ENCODE data around the gene TBC1D14. TPM values are rescaled to one million over a fixed set of nuclear protein-coding genes. Genes with fewer than 3 reads are reported as not detected.

Gene TBC1D14
- total and polyA plus RNA-seq, 11 donors: 9.8 to 51.0 (median 34.3) TPM

DNA sequence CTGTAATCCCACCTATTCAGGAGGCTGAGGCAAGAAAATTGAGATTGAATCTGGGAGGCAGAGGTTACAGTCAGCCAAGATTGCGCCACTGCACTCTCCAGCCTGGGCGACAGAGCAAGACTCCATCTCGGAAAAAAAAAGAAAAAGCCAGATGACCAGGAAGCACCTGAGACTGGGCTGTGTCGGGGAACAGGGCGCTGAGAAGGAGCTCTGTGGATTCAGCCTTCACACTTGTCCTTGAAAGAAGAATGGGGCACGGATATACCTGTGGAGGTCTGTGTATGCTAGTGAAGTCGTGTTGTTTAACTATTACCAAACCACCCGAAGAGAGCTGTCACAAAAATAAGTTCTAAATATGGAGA is 94.2 kb downstream of the TBC1D14 start:
- no peaks in the 10 kb centered on the region for H3K4me1 ChIP-seq
- no peaks in the 10 kb centered on the region for H3K9me3 ChIP-seq
- 82 to 91% (median 88%) methylated on average over 8 of the region's 8 CpGs for WGBS, 4 donors
- intact Hi-C loops (cut with DNase I): no loop called here
- H3K27me3 ChIP-seq: no peaks in the 10 kb centered on the region
- no peak overlapping the region for H3K27ac ChIP-seq
- TF ChIP-seq POLR2A (IDR thresholded peaks at IDR 0.05): no peak
- TF ChIP-seq, protein P1, sequence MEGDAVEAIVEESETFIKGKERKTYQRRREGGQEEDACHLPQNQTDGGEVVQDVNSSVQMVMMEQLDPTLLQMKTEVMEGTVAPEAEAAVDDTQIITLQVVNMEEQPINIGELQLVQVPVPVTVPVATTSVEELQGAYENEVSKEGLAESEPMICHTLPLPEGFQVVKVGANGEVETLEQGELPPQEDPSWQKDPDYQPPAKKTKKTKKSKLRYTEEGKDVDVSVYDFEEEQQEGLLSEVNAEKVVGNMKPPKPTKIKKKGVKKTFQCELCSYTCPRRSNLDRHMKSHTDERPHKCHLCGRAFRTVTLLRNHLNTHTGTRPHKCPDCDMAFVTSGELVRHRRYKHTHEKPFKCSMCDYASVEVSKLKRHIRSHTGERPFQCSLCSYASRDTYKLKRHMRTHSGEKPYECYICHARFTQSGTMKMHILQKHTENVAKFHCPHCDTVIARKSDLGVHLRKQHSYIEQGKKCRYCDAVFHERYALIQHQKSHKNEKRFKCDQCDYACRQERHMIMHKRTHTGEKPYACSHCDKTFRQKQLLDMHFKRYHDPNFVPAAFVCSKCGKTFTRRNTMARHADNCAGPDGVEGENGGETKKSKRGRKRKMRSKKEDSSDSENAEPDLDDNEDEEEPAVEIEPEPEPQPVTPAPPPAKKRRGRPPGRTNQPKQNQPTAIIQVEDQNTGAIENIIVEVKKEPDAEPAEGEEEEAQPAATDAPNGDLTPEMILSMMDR (IDR thresholded peaks at IDR 0.05): no peak
- H3K36me3 ChIP-seq: peaks cover 4 to 100% (median 96%) of the 10 kb centered on the region in 9 donors
- no peak for DNase-seq
- no peak overlapping the region for H3K4me3 ChIP-seq
- ATAC-seq: no peak

DNA sequence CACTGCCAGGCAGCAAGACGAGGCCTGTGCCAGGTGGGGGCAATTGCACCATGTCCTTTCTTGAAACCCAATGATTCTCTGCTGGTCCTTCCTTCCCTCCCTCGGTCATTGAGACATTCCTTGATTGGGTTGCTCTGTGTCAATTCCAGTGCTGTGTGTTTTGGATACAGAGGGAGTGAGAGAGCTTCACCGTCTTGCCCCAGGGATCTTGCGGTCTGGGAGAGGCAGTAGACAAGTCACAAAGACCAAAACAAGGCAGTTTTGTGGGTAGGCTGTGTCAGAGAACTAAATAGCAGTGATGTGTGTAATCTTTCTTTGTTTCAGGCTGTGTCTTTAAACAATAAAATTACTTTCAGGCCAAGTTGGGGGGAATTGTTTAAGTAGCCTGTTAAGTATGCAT is 94.7 kb downstream of the TBC1D14 start:
- Histone ChIP-seq H3K27ac (no peak overlapping the region), H3K4me3 (no peak overlapping the region), H3K4me1 (peaks cover 0 to 3% (median under 1%) of the 10 kb centered on the region in 12 donors), H3K27me3 (no peaks in the 10 kb centered on the region), H3K36me3 (peaks cover 4 to 100% (median 93%) of the 10 kb centered on the region in 9 donors), H3K9me3 (no peaks in the 10 kb centered on the region)
- TF ChIP-seq, protein P1 (IDR thresholded peaks at IDR 0.05): no peak
- no peak for TF ChIP-seq POLR2A (IDR thresholded peaks at IDR 0.05)
- WGBS, 4 donors: 81 to 95% (median 93%) methylated on average over 4 of the region's 4 CpGs
- intact Hi-C loops (cut with DNase I): no loop called here
- DNase-seq (no peak), ATAC-seq (no peak)

DNA sequence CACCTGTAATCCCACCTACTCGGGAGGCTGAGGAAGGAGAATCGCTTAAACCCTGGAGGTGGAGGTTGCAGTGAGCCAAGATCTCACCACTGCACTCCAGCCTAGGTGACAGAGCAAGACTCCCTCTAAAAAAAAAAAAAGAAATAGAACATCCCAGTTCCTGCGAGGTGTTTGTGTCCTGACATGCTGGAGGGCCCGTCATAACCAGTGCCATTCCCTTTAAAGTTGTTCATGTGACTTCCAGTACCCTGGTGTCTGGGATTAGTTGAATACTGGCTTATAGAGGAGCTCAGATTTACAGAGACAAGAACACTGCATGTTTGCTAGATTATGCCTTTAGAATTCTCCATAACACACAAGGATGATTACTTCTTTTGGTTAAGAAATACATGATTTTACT is 95.9 kb downstream of the TBC1D14 start:
- H3K36me3 ChIP-seq: peaks cover 4 to 100% (median 84%) of the 10 kb centered on the region in 9 donors
- no peaks in the 10 kb centered on the region for H3K9me3 ChIP-seq
- intact Hi-C loops (cut with DNase I): no loop called here
- WGBS, 4 donors: 86 to 91% (median 88%) methylated on average over 4 of the region's 4 CpGs
- no peak for ATAC-seq
- H3K4me3 ChIP-seq: no peak overlapping the region
- H3K4me1 ChIP-seq: peaks cover 0 to 11% (median 3%) of the 10 kb centered on the region in 12 donors
- H3K27ac ChIP-seq: no peak overlapping the region
- no peak for DNase-seq
- H3K27me3 ChIP-seq: no peaks in the 10 kb centered on the region
- no peak for TF ChIP-seq POLR2A (IDR thresholded peaks at IDR 0.05)
- TF ChIP-seq, protein P1 (IDR thresholded peaks at IDR 0.05): no peak

DNA sequence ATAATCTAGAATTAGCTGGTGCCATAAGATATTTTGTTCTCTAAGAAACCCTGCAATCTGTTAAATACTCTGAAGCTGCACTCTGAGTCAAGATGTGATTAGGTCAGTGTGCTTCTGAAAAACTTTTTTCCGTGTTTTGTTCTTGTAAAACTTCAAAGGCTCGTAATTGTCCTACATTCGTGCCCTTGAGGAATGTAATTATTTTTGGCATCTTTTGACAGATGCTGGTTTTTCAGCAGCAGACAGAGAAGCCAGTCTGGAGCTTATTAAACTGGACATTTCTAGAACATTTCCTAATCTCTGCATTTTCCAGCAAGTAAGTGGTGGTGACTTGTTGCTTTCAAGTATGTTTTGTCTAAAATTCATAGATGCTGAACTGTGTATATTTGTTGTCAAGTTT is 96.8 kb downstream of the TBC1D14 start:
- 78 to 85% (median 83%) methylated on average over 3 of the region's 3 CpGs for WGBS, 4 donors
- no peaks in the 10 kb centered on the region for H3K27me3 ChIP-seq
- peaks cover 0 to 100% (median 84%) of the 10 kb centered on the region in 9 donors for H3K36me3 ChIP-seq
- TF ChIP-seq, protein P1 (IDR thresholded peaks at IDR 0.05): no peak
- TF ChIP-seq POLR2A (IDR thresholded peaks at IDR 0.05): no peak
- H3K4me3 ChIP-seq: no peak overlapping the region
- H3K9me3 ChIP-seq: no peaks in the 10 kb centered on the region
- H3K27ac ChIP-seq: no peak overlapping the region
- intact Hi-C loops (cut with DNase I): no loop called here
- H3K4me1 ChIP-seq: peaks cover 0 to 11% (median 3%) of the 10 kb centered on the region in 12 donors
- no peak for ATAC-seq
- no peak for DNase-seq

All from heart left ventricle (tissue), 16 donors.